Measurements from ENCODE around the gene CFAP77.

CFAP77 gene

GRCh38 chr9:132440735-132441134, 30.7 kb downstream of the CFAP77 start:
- TF ChIP-seq CTCF (IDR thresholded peaks at IDR 0.05; ENCODE audit: extremely low read depth, insufficient read depth, missing control alignments): no peak
- DNase-seq (ENCODE audit: low spot score): no peak
- in situ Hi-C loops (cut with MboI; ENCODE audit: low pct_unique_long_range_greater_than_20kb, low sequenced_read_pairs, unreplicated experiment): no loop called here

- no peak for DNase-seq (ENCODE audit: low spot score)
- TF ChIP-seq CTCF (IDR thresholded peaks at IDR 0.05; ENCODE audit: extremely low read depth, insufficient read depth, missing control alignments): no peak
- in situ Hi-C loops (cut with MboI; ENCODE audit: low pct_unique_long_range_greater_than_20kb, low sequenced_read_pairs, unreplicated experiment): no loop called here
These were observed 31.4 kb downstream of the CFAP77 start for GRCh38 chr9:132441404-132441803.

- DNase-seq (ENCODE audit: low spot score): no peak
- no peak for TF ChIP-seq CTCF (IDR thresholded peaks at IDR 0.05; ENCODE audit: extremely low read depth, insufficient read depth, missing control alignments)
- in situ Hi-C loops (cut with MboI; ENCODE audit: low pct_unique_long_range_greater_than_20kb, low sequenced_read_pairs, unreplicated experiment): no loop called here
These were observed 34.1 kb downstream of the CFAP77 start for GRCh38 chr9:132443951-132444607.

- in situ Hi-C loops (cut with MboI; ENCODE audit: low pct_unique_long_range_greater_than_20kb, low sequenced_read_pairs, unreplicated experiment): no loop called here
- no peak for TF ChIP-seq CTCF (IDR thresholded peaks at IDR 0.05; ENCODE audit: extremely low read depth, insufficient read depth, missing control alignments)
- DNase-seq (ENCODE audit: low spot score): no peak
These were observed 36.9 kb downstream of the CFAP77 start for GRCh38 chr9:132446887-132447286.

- DNase-seq (ENCODE audit: low spot score): no peak
- no peak for TF ChIP-seq CTCF (IDR thresholded peaks at IDR 0.05; ENCODE audit: extremely low read depth, insufficient read depth, missing control alignments)
- in situ Hi-C loops (cut with MboI; ENCODE audit: low pct_unique_long_range_greater_than_20kb, low sequenced_read_pairs, unreplicated experiment): no loop called here
These were observed 37.3 kb downstream of the CFAP77 start for GRCh38 chr9:132447346-132447745.

GRCh38 chr9:132447902-132448301, 37.9 kb downstream of the CFAP77 start:
- in situ Hi-C loops (cut with MboI; ENCODE audit: low pct_unique_long_range_greater_than_20kb, low sequenced_read_pairs, unreplicated experiment): no loop called here
- no peak for TF ChIP-seq CTCF (IDR thresholded peaks at IDR 0.05; ENCODE audit: extremely low read depth, insufficient read depth, missing control alignments)
- no peak for DNase-seq (ENCODE audit: low spot score)
